Subcutaneous adipose tissue (tissue), 4 donors: ENCODE data around the gene ANO4. TPM values are rescaled to one million over a fixed set of nuclear protein-coding genes. Genes with fewer than 3 reads are reported as not detected.

ENCODE experiments used
- CTCF ChIP-seq: fragments of 450-650 bp; IDR thresholded peaks from one replicate; pipeline ENCODE4 v1.5.1; 2016; ENCODE audit warnings: low read depth, mild to moderate bottlenecking, control low read depth, antibody characterized with exemption, moderate library complexity
- total RNA-seq, 4 donors: library from RNA; depleted of rRNA; stranded (reverse); fragments of >200 nt; gene quantifications; one replicate each; pipeline ENCODE4 v1.1.0, GENCODE V29; 2016

The ANO4 gene
- total RNA-seq, 4 donors from 2014 or later, result 0.22 to 0.82 TPM; not detected in 2

GRCh38 chr12:100801320-100801719, 6.7 kb downstream of the ANO4 start:
- TF ChIP-seq CTCF, result no peak

GRCh38 chr12:100808777-100809176, 14.2 kb downstream of the ANO4 start:
- TF ChIP-seq CTCF, result no peak

GRCh38 chr12:100820314-100820713, 25.7 kb downstream of the ANO4 start:
- no peak for TF ChIP-seq CTCF

- TF ChIP-seq CTCF, result no peak
These were observed 29.4 kb downstream of the ANO4 start for GRCh38 chr12:100823963-100824362.

- TF ChIP-seq CTCF, result no peak
These were observed 29.9 kb downstream of the ANO4 start for GRCh38 chr12:100824476-100824875.

- TF ChIP-seq CTCF, result no peak
These were observed 31.7 kb downstream of the ANO4 start for GRCh38 chr12:100826323-100826722.

- TF ChIP-seq CTCF, result no peak
These were observed 33.4 kb downstream of the ANO4 start for GRCh38 chr12:100827901-100828520.
